Ishikawa (cell line): ENCODE data around the gene DMD.

Source experiments
- CEBPB ChIP-seq: IDR thresholded peaks from 2 replicates; pipeline ENCODE4 v1.6.1; 2012
- CREB1 ChIP-seq: IDR thresholded peaks from 2 replicates; pipeline ENCODE4 v1.6.1; 2012; ENCODE audit warnings: low read depth
- EGR1 ChIP-seq: IDR thresholded peaks from 2 replicates; pipeline ENCODE4 v1.6.1; 2012
- EP300 ChIP-seq: IDR thresholded peaks from 2 replicates; pipeline ENCODE4 v1.6.1; 2012; ENCODE audit warnings: borderline replicate concordance
- FOXM1 ChIP-seq: IDR thresholded peaks from 2 replicates; pipeline ENCODE4 v1.6.1; 2012; ENCODE audit warnings: low read depth, borderline replicate concordance
- MAX ChIP-seq: IDR thresholded peaks from 2 replicates; pipeline ENCODE4 v1.6.1; 2012
- NFIC ChIP-seq: IDR thresholded peaks from 2 replicates; pipeline ENCODE4 v1.6.1; 2012
- RAD21 ChIP-seq: IDR thresholded peaks from 2 replicates; pipeline ENCODE4 v1.6.1; 2012; ENCODE audit warnings: low read depth
- REST ChIP-seq: IDR thresholded peaks from 2 replicates; pipeline ENCODE4 v1.6.1; 2012; ENCODE audit warnings: low read depth, mild to moderate bottlenecking
- TAF1 ChIP-seq: IDR thresholded peaks from 2 replicates; pipeline ENCODE4 v1.6.1; 2012; ENCODE audit warnings: low read depth, mild to moderate bottlenecking
- TCF12 ChIP-seq: IDR thresholded peaks from 2 replicates; pipeline ENCODE4 v1.6.1; 2012; ENCODE audit warnings: low read depth
- TEAD4 ChIP-seq: IDR thresholded peaks from 2 replicates; pipeline ENCODE4 v1.6.1; 2012
- USF1 ChIP-seq: IDR thresholded peaks from 2 replicates; pipeline ENCODE4 v1.6.1; 2012
- YY1 ChIP-seq: IDR thresholded peaks from 2 replicates; pipeline ENCODE4 v1.6.1; 2012; ENCODE audit warnings: low read depth
- ZBTB7A ChIP-seq: IDR thresholded peaks from 2 replicates; pipeline ENCODE4 v1.6.1; 2012; ENCODE audit warnings: low read depth

Gene DMD

GRCh38 chrX:31260351-31260750 lies 1951.0 kb downstream of the DMD start:
- no peak for TF ChIP-seq EGR1

GRCh38 chrX:31258166-31258565 lies 1953.2 kb downstream of the DMD start:
- TF ChIP-seq NFIC, result no peak
- TF ChIP-seq ZBTB7A, result no peak
- TF ChIP-seq TCF12, result no peak
- TF ChIP-seq YY1, result no peak

- TF ChIP-seq RAD21, result no peak
- no peak for TF ChIP-seq FOXM1
- TF ChIP-seq TEAD4, result no peak
- TF ChIP-seq MAX, result no peak
These were observed 1955.9 kb downstream of the DMD start for GRCh38 chrX:31255310-31256033.

- TF ChIP-seq REST, result no peak
These were observed 1959.2 kb downstream of the DMD start for GRCh38 chrX:31252133-31252532.

- no peak for TF ChIP-seq TAF1
- no peak for TF ChIP-seq TCF12
- TF ChIP-seq RAD21, result no peak
- no peak for TF ChIP-seq CEBPB
These were observed 1960.0 kb downstream of the DMD start for GRCh38 chrX:31251336-31251735.

- no peak for TF ChIP-seq TAF1
- TF ChIP-seq EP300, result no peak
- TF ChIP-seq YY1, result no peak
- TF ChIP-seq RAD21, result no peak
- TF ChIP-seq MAX, result no peak
- TF ChIP-seq TCF12, result no peak
These were observed 1965.6 kb downstream of the DMD start for GRCh38 chrX:31245714-31246113.

- TF ChIP-seq TAF1, result no peak
- no peak for TF ChIP-seq MAX
- no peak for TF ChIP-seq EP300
These were observed 1967.5 kb downstream of the DMD start for GRCh38 chrX:31243804-31244203.

GRCh38 chrX:31240982-31241381 lies 1970.4 kb downstream of the DMD start:
- TF ChIP-seq CEBPB (no peak), TEAD4 (no peak), NFIC (no peak), EP300 (no peak), TCF12 (no peak), ZBTB7A (no peak), CREB1 (no peak), USF1 (no peak), RAD21 (no peak), EGR1 (no peak), YY1 (no peak), FOXM1 (no peak), TAF1 (no peak), MAX (no peak), REST (no peak)
